Epithelial cell of proximal tubule (primary cell): ENCODE measurements around the gene FBXO36. TPM values are rescaled to one million over a fixed set of nuclear protein-coding genes. Genes with fewer than 3 reads are reported as not detected.
A peak's percentile ranks its signal among the peaks of the same experiment; 100 is the strongest.
"Not testable (repeated sequence)": the region's sequence is repeated elsewhere in the genome, so short reads cannot be mapped to it uniquely, and the experiment has no call there.

Experiments
- DNase-seq: peaks from one replicate; pipeline ENCODE4 v3.0.0-alpha.2; 2011; ENCODE audit warnings: low read depth
- H3K4me3 ChIP-seq: 2 replicates; pipeline ENCODE4 v1.5.1; 2011; ENCODE audit warnings: low read depth, mild to moderate bottlenecking, low read length
- total RNA-seq: library from RNA; depleted of rRNA; stranded (reverse); fragments of >200 nt; gene quantifications from 2 replicates; pipeline ENCODE4 v1.2.3, GENCODE V29; 2015
- TF ChIP-seq, protein P1 (sequence below): conservative IDR thresholded peaks from 2 replicates; pipeline ENCODE4 v1.5.1; 2012; ENCODE audit warnings: low read depth, mild to moderate bottlenecking, low read length

Gene FBXO36
- total RNA-seq, 1 donor from 2014 or later, result 1.8 TPM

DNA sequence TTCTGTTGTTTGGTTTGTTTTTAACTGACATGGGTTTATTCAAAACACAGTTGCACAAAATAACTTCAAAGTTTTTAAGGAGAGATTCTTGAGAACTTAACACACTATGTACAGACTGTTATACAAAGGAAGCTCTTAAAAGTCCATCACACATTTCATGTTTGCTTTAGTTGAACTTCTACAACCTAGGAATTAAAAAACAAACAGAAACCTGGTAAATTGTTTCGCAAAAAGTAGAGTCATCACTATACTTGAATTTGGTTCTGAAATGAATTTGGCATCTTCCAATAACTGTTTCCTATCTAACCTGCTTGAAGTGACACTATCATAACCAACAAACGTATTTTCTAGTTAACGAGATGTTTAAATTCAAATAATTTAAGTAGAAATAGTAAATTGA is 22.3 kb upstream of the FBXO36 start:
- DNase-seq, result no peak
- TF ChIP-seq, protein P1, sequence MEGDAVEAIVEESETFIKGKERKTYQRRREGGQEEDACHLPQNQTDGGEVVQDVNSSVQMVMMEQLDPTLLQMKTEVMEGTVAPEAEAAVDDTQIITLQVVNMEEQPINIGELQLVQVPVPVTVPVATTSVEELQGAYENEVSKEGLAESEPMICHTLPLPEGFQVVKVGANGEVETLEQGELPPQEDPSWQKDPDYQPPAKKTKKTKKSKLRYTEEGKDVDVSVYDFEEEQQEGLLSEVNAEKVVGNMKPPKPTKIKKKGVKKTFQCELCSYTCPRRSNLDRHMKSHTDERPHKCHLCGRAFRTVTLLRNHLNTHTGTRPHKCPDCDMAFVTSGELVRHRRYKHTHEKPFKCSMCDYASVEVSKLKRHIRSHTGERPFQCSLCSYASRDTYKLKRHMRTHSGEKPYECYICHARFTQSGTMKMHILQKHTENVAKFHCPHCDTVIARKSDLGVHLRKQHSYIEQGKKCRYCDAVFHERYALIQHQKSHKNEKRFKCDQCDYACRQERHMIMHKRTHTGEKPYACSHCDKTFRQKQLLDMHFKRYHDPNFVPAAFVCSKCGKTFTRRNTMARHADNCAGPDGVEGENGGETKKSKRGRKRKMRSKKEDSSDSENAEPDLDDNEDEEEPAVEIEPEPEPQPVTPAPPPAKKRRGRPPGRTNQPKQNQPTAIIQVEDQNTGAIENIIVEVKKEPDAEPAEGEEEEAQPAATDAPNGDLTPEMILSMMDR, result no peak
- no peak overlapping the region for H3K4me3 ChIP-seq

- not testable (repeated sequence) for H3K4me3 ChIP-seq, DNase-seq
These were observed 21.8 kb upstream of the FBXO36 start for GRCh38 chr2:229900514-229900913.

GRCh38 chr2:229901819-229902218 is 20.5 kb upstream of the FBXO36 start:
- peak; percentile 32 for DNase-seq
- TF ChIP-seq, protein P1, result no peak
- no peak overlapping the region for H3K4me3 ChIP-seq

GRCh38 chr2:229903037-229903436 is 19.3 kb upstream of the FBXO36 start:
- DNase-seq, result no peak
- TF ChIP-seq, protein P1, result no peak
- H3K4me3 ChIP-seq, result no peak overlapping the region

GRCh38 chr2:229905601-229906000 is 16.7 kb upstream of the FBXO36 start:
- DNase-seq, result no peak
- no peak overlapping the region for H3K4me3 ChIP-seq
- TF ChIP-seq, protein P1, result no peak

DNA sequence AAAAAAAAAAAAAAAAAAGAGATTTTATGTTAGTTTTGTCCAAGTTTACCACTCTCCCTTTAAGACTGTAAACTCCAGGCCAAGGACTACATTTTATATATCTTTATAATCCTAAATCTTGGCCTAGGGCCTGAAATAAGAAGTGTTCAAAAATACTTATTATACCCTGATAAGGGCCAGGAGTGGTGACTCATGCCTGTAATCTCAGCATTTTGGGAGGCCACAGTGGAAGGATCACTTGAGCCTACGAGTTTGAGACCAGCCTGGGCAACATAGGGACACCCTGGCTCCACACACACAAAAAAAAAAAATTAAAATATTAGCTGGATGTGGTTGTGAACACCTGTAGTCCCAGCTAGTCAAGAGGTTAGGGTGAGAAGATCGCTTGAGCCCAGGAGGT is 13.2 kb upstream of the FBXO36 start:
- H3K4me3 ChIP-seq, result no peak overlapping the region
- DNase-seq, result no peak
- TF ChIP-seq, protein P1, result no peak

GRCh38 chr2:229910147-229910831 is 12.0 kb upstream of the FBXO36 start:
- no peak for DNase-seq
- TF ChIP-seq, protein P1, result no peak

More at GRCh38 chr2:229910147-229910831, 12.0 kb upstream of the FBXO36 start:
- H3K4me3 ChIP-seq, result no peak overlapping the region
